Smooth muscle cell (in vitro differentiated cells): ENCODE measurements around the gene FLYWCH2. TPM values are rescaled to one million over a fixed set of nuclear protein-coding genes. Genes with fewer than 3 reads are reported as not detected.
A peak's percentile ranks its signal among the peaks of the same experiment; 100 is the strongest.

Experiments
- DNase-seq: peaks from one replicate; lab custom pipeline; 2025; ENCODE audit not compliant: unreplicated experiment; lab: John Stamatoyannopoulos, UW
- H2AFZ ChIP-seq: fragments of 200-600 bp; sonication (generic); 2 replicates; pipeline ENCODE4 v1.6.0; 2016; ENCODE audit warnings: antibody characterized with exemption, low read depth, mild to moderate bottlenecking
- H3F3A ChIP-seq: fragments of 200-600 bp; sonication (generic); 2 replicates; pipeline ENCODE4 v1.6.0; 2017; ENCODE audit warnings: antibody characterized with exemption, low read depth
- H3K27ac ChIP-seq: fragments of 200-600 bp; sonication (generic); 2 replicates; pipeline ENCODE4 v1.5.1; 2016; ENCODE audit warnings: low read depth, mild to moderate bottlenecking
- H3K27me3 ChIP-seq: fragments of 200-600 bp; sonication (generic); 2 replicates; pipeline ENCODE4 v1.6.1; 2016; ENCODE audit warnings: low read depth, mild to moderate bottlenecking
- H3K36me3 ChIP-seq: fragments of 200-600 bp; sonication (generic); 2 replicates; pipeline ENCODE4 v1.5.1; 2016; ENCODE audit warnings: low read depth
- H3K4me1 ChIP-seq: fragments of 200-600 bp; sonication (generic); 2 replicates; pipeline ENCODE4 v1.5.1; 2016; ENCODE audit warnings: low read depth
- H3K4me2 ChIP-seq: fragments of 200-600 bp; sonication (generic); 2 replicates; pipeline ENCODE4 v1.6.0; 2016; ENCODE audit warnings: mild to moderate bottlenecking
- H3K4me3 ChIP-seq: fragments of 200-600 bp; sonication (generic); 2 replicates; pipeline ENCODE4 v1.5.1; 2016; ENCODE audit warnings: mild to moderate bottlenecking
- H3K79me2 ChIP-seq: fragments of 200-600 bp; sonication (generic); 2 replicates; pipeline ENCODE4 v1.6.0; 2016; ENCODE audit warnings: low read depth, mild to moderate bottlenecking
- H3K9ac ChIP-seq: fragments of 200-600 bp; sonication (generic); 2 replicates; pipeline ENCODE4 v1.6.0; 2016; ENCODE audit warnings: low read depth
- H3K9me3 ChIP-seq: fragments of 200-600 bp; sonication (generic); replicated peaks from 2 replicates; pipeline ENCODE4 v1.5.1; 2016; ENCODE audit warnings: low read depth
- H4K20me1 ChIP-seq: fragments of 200-600 bp; sonication (generic); 2 replicates; pipeline ENCODE4 v1.6.0; 2016; ENCODE audit warnings: low read depth
- WGBS: methylation state at CpG from one replicate; pipeline ENCODE4 v1.1.7; 2016; ENCODE audit warnings: low lambda C conversion rate; 5-methylcytosine and 5-hydroxymethylcytosine counted together
- polyA plus RNA-seq: library from polyadenylated mRNA; unstranded; fragments of >200 nt; fragmentation: Nextera tagmentation; extraction: Ambion mirVana; gene quantifications from 2 replicates; pipeline ENCODE4 v1.2.1, GENCODE V29; 2016
- total RNA-seq: library from RNA; depleted of rRNA; stranded (reverse); fragments of >200 nt; gene quantifications from 2 replicates; pipeline ENCODE4 v1.2.3, GENCODE V29; 2014
- TF ChIP-seq, protein P1 (sequence below): fragments of 200-600 bp; sonication (generic); IDR thresholded peaks from 2 replicates; pipeline ENCODE4 v1.5.1; 2017; ENCODE audit warnings: borderline replicate concordance, mild to moderate bottlenecking, antibody characterized with exemption; ENCODE audit not compliant: insufficient read depth, poor library complexity, severe bottlenecking

The FLYWCH2 gene
- total and polyA plus RNA-seq, 2 experiments from 2014 or later, result 31.7 to 52.7 TPM

DNA sequence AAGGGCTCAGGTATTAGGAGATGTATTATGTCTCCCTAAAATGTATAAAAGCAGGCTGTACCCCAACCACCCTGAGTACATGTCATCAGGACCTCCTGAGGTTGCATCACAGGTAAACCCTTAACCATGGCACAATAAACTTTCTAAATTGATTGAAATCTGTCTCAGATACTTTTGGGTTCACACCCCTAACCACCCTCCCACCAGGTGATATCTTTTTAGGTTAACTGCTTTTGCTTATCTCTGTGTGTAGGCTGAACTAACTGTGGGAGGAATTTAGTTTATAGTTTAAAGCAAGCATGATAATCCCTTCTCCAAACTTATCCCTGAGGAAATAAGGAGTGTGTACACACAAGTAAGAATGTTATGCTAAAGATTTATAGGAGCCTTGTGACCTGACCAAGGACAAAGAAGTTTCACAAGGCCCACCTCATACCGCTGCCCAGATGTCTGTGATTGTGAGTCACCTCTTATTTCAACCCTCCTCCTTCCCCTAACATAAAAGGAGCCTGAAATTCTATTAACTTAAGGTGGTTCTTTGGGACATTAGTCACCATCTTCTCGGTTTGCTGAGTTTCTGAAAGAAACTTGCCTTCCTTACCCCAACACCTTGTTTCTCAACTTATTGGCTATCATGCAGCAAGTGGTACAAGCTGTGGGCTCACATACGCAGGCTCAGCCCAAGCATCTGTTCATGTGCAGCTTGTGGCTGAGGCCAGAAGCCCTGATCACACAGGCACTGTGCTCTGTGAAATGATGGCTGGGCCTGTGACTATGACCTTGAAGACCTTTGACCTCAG lies 36.3 kb upstream of the FLYWCH2 start:
- Histone ChIP-seq H3K27ac (peak overlapping the region; percentile 14), H3K4me2 (no peak overlapping the region), H3K4me3 (no peak overlapping the region), H3K36me3 (no peaks in the 10 kb centered on the region), H3F3A (no peaks in the 10 kb centered on the region), H4K20me1 (no peaks in the 10 kb centered on the region), H3K79me2 (no peaks in the 10 kb centered on the region), H3K27me3 (no peaks in the 10 kb centered on the region), H3K4me1 (no peaks in the 10 kb centered on the region), H3K9ac (no peak overlapping the region), H2AFZ (no peak overlapping the region), H3K9me3 (no peaks in the 10 kb centered on the region)
- DNase-seq, result no peak
- TF ChIP-seq, protein P1, sequence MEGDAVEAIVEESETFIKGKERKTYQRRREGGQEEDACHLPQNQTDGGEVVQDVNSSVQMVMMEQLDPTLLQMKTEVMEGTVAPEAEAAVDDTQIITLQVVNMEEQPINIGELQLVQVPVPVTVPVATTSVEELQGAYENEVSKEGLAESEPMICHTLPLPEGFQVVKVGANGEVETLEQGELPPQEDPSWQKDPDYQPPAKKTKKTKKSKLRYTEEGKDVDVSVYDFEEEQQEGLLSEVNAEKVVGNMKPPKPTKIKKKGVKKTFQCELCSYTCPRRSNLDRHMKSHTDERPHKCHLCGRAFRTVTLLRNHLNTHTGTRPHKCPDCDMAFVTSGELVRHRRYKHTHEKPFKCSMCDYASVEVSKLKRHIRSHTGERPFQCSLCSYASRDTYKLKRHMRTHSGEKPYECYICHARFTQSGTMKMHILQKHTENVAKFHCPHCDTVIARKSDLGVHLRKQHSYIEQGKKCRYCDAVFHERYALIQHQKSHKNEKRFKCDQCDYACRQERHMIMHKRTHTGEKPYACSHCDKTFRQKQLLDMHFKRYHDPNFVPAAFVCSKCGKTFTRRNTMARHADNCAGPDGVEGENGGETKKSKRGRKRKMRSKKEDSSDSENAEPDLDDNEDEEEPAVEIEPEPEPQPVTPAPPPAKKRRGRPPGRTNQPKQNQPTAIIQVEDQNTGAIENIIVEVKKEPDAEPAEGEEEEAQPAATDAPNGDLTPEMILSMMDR, result no peak
- WGBS, result 63% methylated on average over 3 of the region's 3 CpGs

DNA sequence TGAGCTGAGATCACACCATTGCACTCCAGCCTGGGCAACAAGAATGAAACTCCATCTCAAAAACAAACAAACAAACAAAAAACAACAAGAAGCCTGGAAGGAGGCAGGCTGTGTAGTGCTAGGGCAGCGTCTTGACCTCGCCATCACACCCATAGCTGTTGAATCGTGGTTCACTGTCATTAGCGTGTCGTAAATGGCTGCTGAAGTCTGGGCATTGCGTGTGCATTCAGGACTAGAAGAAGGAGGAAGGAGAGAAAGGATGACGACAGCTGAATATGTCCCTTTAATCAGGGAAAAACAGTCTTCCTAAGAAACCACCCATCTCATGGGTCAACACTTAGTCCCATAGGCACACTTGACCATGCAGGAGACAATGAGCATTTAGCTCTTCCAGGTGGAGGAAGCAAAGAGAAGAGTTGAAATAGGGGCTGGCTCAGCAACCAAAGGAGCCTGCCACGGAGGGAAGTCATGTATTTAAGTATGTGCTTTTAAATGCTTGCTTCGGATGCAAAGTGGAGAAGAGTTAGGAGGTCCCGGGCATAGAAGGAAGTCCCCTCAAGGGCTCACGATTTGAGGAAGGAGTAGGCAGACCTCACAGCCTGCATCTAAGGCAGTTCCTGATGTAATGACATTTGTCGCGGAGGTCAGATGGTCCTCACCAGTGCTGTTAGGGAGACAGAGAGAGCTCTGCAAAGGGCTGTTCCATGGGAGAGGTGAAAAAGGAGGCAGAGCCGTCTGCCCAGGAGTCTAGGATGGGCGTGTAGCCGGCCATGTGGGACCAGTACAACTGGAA lies 33.9 kb upstream of the FLYWCH2 start:
- Histone ChIP-seq H4K20me1 (no peaks in the 10 kb centered on the region), H3K27ac (no peak overlapping the region), H3K36me3 (no peaks in the 10 kb centered on the region), H3K27me3 (no peaks in the 10 kb centered on the region), H3K79me2 (no peaks in the 10 kb centered on the region), H2AFZ (no peak overlapping the region), H3K4me2 (no peak overlapping the region), H3K9me3 (no peaks in the 10 kb centered on the region), H3K9ac (no peak overlapping the region), H3K4me3 (no peak overlapping the region), H3K4me1 (no peaks in the 10 kb centered on the region), H3F3A (no peaks in the 10 kb centered on the region)
- DNase-seq, result no peak
- 88% methylated on average over 16 of the region's 16 CpGs for WGBS
- TF ChIP-seq, protein P1, result no peak

DNA sequence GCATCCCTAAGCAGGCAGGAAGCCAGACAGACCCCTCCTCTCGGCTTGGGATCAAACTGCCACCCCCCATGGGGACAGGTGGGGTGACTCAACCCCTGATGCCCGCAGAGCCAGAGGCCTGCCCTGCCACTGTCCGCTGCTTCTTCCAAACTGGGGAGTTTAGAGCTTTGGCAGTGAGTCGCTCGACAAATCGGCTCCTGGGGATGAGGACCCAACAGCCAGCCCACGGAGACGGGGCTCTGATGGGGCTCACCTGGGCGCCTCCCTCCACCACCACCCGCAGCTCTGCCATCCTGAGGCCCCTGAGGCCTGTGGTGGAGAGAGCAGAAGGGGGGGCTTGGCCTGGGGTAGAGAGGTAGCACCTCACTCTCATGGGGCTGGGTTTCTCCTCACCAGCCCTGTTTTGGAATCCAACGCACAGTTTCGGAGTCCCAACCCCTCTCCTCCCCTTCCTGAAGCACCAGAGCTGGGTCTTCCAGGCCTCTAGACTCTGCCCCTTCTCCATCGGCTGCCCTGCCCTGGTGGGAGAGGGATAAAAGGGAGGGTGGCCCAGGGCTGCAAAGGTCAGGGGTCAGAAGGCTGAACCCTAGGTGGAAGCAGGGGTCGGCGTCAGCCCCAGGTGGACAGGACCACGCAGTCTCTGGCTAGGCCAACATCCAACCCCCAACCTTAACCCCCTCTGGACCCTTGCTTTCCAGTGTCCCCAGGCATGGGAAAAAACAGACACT lies 30.8 kb upstream of the FLYWCH2 start:
- Histone ChIP-seq H4K20me1 (no peaks in the 10 kb centered on the region), H3K79me2 (no peaks in the 10 kb centered on the region), H3K4me1 (no peaks in the 10 kb centered on the region), H3K36me3 (no peaks in the 10 kb centered on the region), H3K9ac (no peak overlapping the region), H2AFZ (no peak overlapping the region), H3K27ac (no peak overlapping the region), H3K9me3 (no peaks in the 10 kb centered on the region), H3K4me2 (no peak overlapping the region), H3K27me3 (no peaks in the 10 kb centered on the region), H3K4me3 (no peak overlapping the region), H3F3A (no peaks in the 10 kb centered on the region)
- 94% methylated on average over 16 of the region's 16 CpGs for WGBS
- TF ChIP-seq, protein P1, result no peak
- DNase-seq, result no peak
